ENCODE results near the gene SMAD7.

SMAD7 gene

DNA sequence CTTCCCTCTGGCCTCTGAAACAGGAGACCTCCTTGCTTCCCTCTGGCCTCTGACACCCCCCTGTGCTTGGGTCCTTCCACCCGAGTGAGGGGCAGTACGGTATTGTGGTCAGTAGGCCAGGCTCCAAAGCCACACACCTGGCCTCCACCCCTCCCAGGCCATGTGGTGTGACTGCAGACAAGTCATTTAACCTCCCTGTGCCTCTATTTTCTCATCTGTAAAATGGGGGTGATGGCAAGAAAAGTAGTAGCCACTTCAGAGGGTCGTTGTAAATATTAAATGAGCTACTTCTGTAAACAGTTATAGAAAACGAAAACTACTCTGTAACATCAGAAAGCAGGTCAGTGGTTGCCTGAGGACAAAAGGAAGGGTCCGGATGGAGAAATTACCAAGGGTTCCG is 74.2 kb downstream of the SMAD7 start:
- no peak for DNase-seq (ENCODE audit: low spot score)
- H3K4me3 ChIP-seq = no peak overlapping the region
- TF ChIP-seq, protein P1, sequence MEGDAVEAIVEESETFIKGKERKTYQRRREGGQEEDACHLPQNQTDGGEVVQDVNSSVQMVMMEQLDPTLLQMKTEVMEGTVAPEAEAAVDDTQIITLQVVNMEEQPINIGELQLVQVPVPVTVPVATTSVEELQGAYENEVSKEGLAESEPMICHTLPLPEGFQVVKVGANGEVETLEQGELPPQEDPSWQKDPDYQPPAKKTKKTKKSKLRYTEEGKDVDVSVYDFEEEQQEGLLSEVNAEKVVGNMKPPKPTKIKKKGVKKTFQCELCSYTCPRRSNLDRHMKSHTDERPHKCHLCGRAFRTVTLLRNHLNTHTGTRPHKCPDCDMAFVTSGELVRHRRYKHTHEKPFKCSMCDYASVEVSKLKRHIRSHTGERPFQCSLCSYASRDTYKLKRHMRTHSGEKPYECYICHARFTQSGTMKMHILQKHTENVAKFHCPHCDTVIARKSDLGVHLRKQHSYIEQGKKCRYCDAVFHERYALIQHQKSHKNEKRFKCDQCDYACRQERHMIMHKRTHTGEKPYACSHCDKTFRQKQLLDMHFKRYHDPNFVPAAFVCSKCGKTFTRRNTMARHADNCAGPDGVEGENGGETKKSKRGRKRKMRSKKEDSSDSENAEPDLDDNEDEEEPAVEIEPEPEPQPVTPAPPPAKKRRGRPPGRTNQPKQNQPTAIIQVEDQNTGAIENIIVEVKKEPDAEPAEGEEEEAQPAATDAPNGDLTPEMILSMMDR (IDR thresholded peaks at IDR 0.05) = no peak

GRCh38 chr18:48875942-48876511 is 74.7 kb downstream of the SMAD7 start:
- Histone ChIP-seq H3K27ac (no peak overlapping the region), H3K4me3 (no peak overlapping the region)
- TF ChIP-seq, protein P1 (IDR thresholded peaks at IDR 0.05) = no peak
- no peak for DNase-seq (ENCODE audit: low spot score)

More for the DNA sequence above, 74.2 kb downstream of the SMAD7 start:
- no peak overlapping the region for H3K27ac ChIP-seq

- TF ChIP-seq, protein P1 (IDR thresholded peaks at IDR 0.05) = no peak
- Histone ChIP-seq H3K4me3 (no peak overlapping the region), H3K27ac (no peak overlapping the region)
- DNase-seq (ENCODE audit: low spot score) = no peak
These were observed 75.3 kb downstream of the SMAD7 start for GRCh38 chr18:48875314-48875941.

GRCh38 chr18:48874701-48875162 is 76.0 kb downstream of the SMAD7 start:
- H3K4me3 ChIP-seq = no peak overlapping the region
- TF ChIP-seq, protein P1 (IDR thresholded peaks at IDR 0.05) = no peak
- peak overlapping the region; percentile 5 to 85 for H3K27ac ChIP-seq
- no peak for DNase-seq (ENCODE audit: low spot score)

DNA sequence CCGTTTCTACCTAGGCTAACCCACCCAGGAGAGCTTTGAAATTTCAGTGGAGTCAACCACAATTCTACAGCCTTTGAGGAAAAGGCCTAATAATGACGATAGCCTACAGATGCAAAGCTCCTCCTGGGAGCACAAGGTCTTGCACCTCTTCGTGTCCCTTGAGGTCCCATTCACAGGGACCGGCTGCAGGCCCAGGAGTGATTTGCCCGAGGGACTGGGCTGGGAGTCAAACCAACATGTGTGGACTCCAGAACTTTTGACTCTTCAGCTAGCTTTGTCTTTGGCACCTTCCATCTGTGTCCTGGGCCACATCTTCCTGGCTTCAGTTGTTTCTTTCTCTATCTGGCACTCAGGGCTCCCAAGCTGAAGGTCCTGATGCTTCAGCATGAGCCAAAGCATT is 76.5 kb downstream of the SMAD7 start:
- TF ChIP-seq, protein P1 (IDR thresholded peaks at IDR 0.05) = no peak
- DNase-seq (ENCODE audit: low spot score) = no peak
- H3K4me3 ChIP-seq = no peak overlapping the region
- peak overlapping the region; percentile 75 to 85 for H3K27ac ChIP-seq

DNA sequence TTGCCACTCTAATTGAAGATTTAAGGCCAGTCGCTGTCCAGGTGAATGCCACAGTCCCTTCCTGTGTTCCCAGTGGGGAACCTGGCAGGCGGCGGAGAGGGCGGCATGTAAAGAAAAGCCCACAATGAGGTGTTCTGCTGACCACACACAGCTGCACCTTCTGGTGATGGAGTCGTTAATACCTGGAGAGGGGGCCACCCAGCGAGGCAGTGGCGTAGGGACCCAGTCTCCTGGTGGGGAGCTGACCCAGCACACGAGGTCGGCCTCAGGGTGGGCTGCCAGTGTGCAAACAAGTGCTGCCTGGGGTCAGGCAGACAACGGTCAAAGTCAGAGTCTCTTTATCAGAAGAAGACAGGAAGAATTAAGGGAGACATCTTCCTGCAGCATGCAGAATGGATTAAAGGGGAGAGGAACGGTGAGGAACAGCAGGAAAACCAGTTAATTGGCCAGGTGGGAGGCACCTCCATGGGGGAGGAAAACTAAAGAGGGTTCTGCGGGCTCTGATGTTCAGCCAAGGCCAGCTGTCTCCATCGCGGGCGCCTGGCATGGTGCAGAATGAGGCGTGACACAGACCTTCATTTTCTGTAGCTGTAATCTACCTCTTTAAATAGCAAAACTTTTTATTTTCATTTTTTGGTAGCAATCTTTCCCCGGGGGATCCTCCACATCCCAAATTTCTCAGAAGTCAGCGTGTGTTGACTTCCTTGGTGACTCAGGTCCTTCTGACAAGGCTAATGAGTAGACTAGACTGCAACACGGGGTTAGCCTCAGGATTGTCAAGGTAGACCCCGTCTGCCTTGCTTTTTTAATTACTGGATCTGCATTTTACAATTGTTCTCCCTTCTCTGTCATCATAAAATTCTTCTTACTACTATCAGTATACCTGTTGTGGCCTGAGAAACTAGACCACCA is 78.3 kb downstream of the SMAD7 start:
- H3K27ac ChIP-seq = peak overlapping the region; percentile 75 to 85
- TF ChIP-seq, protein P1 (IDR thresholded peaks at IDR 0.05) = no peak
- DNase-seq (ENCODE audit: low spot score) = no peak
- no peak overlapping the region for H3K4me3 ChIP-seq
